HCT116 (cell line): ENCODE results near the gene SLC6A17. TPM values are rescaled to one million over a fixed set of nuclear protein-coding genes. Genes with fewer than 3 reads are reported as not detected.

Experiments
- ATAC-seq: fragments of 200-7000 bp; cut with Tn5 transposase; 2 replicates; pipeline ENCODE4 v1.9.1; 2020; ENCODE audit warnings: mild to moderate bottlenecking, moderate library complexity
- BruUV-seq: library from RNA; stranded (reverse); fragments of 400-500 nt; replicated peaks from 2 replicates; lab custom pipeline; 2021; lab: Mats Ljungman, UMichigan
- CTCF ChIA-PET: fragments of 300-600 bp; sonication (Branson Sonifier 250); formaldehyde crosslinking; loops from one replicate; lab custom pipeline; 2021; ENCODE audit warnings: antibody characterized with exemption; lab: Charles Lee
- POLR2A ChIA-PET: fragments of 300-600, 350-600 bp; sonication (Branson Sonifier 250); formaldehyde crosslinking; loops from one replicate; lab custom pipeline; 2021; ENCODE audit warnings: antibody characterized with exemption; lab: Charles Lee
- RAD21 ChIA-PET, 2 experiments: fragments of 300-600 bp; sonication (Branson Sonifier 250); formaldehyde crosslinking; loops; one replicate each; lab custom pipeline; 2023; ENCODE audit warnings: low total read pairs in 2 of 2; ENCODE audit not compliant: uncharacterized antibody in 2 of 2, unreplicated experiment in 2 of 2, low non-redundant PET in 1 of 2; lab: Charles Lee
- DNase-seq: peaks from one replicate; pipeline ENCODE4 v3.0.0-alpha.2; 2010; ENCODE audit warnings: low read depth, low spot score
- H2AFZ ChIP-seq: fragments of 200-600 bp; shearing (Covaris generic), sonication (generic); 2 replicates; pipeline ENCODE4 v1.6.1; 2017; ENCODE audit warnings: low read depth, mixed run types, mixed read lengths, antibody characterized with exemption, low read length; ENCODE audit not compliant: poor library complexity, severe bottlenecking
- H3K27ac ChIP-seq: 2 replicates; pipeline ENCODE4 v1.5.1; 2012; ENCODE audit warnings: low read depth, low read length
- H3K27me3 ChIP-seq: fragments of 200-600 bp; sonication (generic); 2 replicates; pipeline ENCODE4 v1.6.1; 2016; ENCODE audit warnings: mixed run types, low read length, mixed read lengths; ENCODE audit not compliant: insufficient read depth
- H3K36me3 ChIP-seq, 2 experiments: fragments of 200-500 bp in 1 of 2; fragments of 200-600 bp in 1 of 2; sonication (Bioruptor generic) in 1 of 2; sonication (generic) in 1 of 2; 2 replicates each; pipeline versions ENCODE4 v1.5.1 to v1.6.1; 2014 to 2016; ENCODE audit warnings: low read length in 2 of 2, inconsistent platforms in 1 of 2, mixed read lengths in 1 of 2, mixed run types in 1 of 2; ENCODE audit not compliant: insufficient read depth in 2 of 2, control insufficient read depth in 1 of 2
- H3K4me1 ChIP-seq, 2 experiments: fragments of 200-600 bp in 1 of 2; sonication (generic) in 1 of 2; 2 replicates each; pipeline versions ENCODE4 v1.5.1 to v1.6.1; 2012 to 2017; ENCODE audit warnings: low read length in 2 of 2, inconsistent platforms in 1 of 2, mild to moderate bottlenecking in 1 of 2, mixed read lengths in 1 of 2, mixed run types in 1 of 2, moderate library complexity in 1 of 2; ENCODE audit not compliant: insufficient read depth in 2 of 2, control insufficient read depth in 1 of 2
- H3K4me2 ChIP-seq: fragments of 200-600 bp; sonication (generic); 2 replicates; pipeline ENCODE4 v1.6.1; 2017; ENCODE audit warnings: mixed run types, low read length, mixed read lengths
- H3K4me3 ChIP-seq, 2 experiments: fragments of 200-600 bp in 1 of 2; sonication (generic) in 1 of 2; replicated peaks in 1 of 2; 2 replicates each; pipeline ENCODE4 v1.5.1; 2011 to 2016; ENCODE audit warnings: low read length in 2 of 2, control low read depth in 1 of 2, low read depth in 1 of 2, mild to moderate bottlenecking in 1 of 2, mixed read lengths in 1 of 2, mixed run types in 1 of 2
- H3K79me2 ChIP-seq: fragments of 200-600 bp; sonication (generic); 2 replicates; pipeline ENCODE4 v1.6.1; 2017; ENCODE audit warnings: mild to moderate bottlenecking, mixed run types, low read length, moderate library complexity, mixed read lengths; ENCODE audit not compliant: insufficient read depth
- H3K9ac ChIP-seq: fragments of 200-600 bp; sonication (generic); 2 replicates; pipeline ENCODE4 v1.6.1; 2016; ENCODE audit warnings: low read length, mixed read lengths
- H3K9me2 ChIP-seq: fragments of 200-600 bp; sonication (generic), shearing (Covaris generic); 2 replicates; pipeline ENCODE4 v1.6.1; 2017; ENCODE audit warnings: mixed run types, mild to moderate bottlenecking, moderate library complexity; ENCODE audit not compliant: insufficient read depth
- H3K9me3 ChIP-seq, 2 experiments: fragments of 200-500 bp in 1 of 2; fragments of 200-600 bp in 1 of 2; sonication (Bioruptor generic) in 1 of 2; sonication (generic) in 1 of 2; 2 replicates each; pipeline ENCODE4 v1.6.1; 2014 to 2017; ENCODE audit warnings: low read length in 2 of 2, mixed read lengths in 2 of 2, inconsistent platforms in 1 of 2, low read depth in 1 of 2, mild to moderate bottlenecking in 1 of 2, mixed run types in 1 of 2, moderate library complexity in 1 of 2; ENCODE audit not compliant: control insufficient read depth in 1 of 2, insufficient read depth in 1 of 2
- H4K20me1 ChIP-seq: fragments of 200-600 bp; sonication (generic), shearing (Covaris generic); 2 replicates; pipeline ENCODE4 v1.6.1; 2017; ENCODE audit warnings: mixed run types, mild to moderate bottlenecking, moderate library complexity; ENCODE audit not compliant: insufficient read depth
- CBX3 ChIP-seq: IDR thresholded peaks from 2 replicates; pipeline ENCODE4 v1.6.1; 2012; ENCODE audit warnings: low read depth
- EGR1 ChIP-seq: IDR thresholded peaks from 2 replicates; pipeline ENCODE4 v1.6.1; 2012; ENCODE audit warnings: low read depth
- EZH2 ChIP-seq: fragments of 200-600 bp; sonication (generic); IDR thresholded peaks from 2 replicates; pipeline ENCODE4 v1.6.1; 2017; ENCODE audit warnings: antibody characterized with exemption, mixed run types
- FOSL1 ChIP-seq: IDR thresholded peaks from 2 replicates; pipeline ENCODE4 v1.6.1; 2012; ENCODE audit warnings: low read depth
- MAX ChIP-seq: IDR thresholded peaks from 2 replicates; pipeline ENCODE4 v1.6.1; 2012
- POLR2A ChIP-seq: IDR thresholded peaks from 2 replicates; pipeline ENCODE4 v1.7.0; 2011; ENCODE audit warnings: borderline replicate concordance; ENCODE audit not compliant: insufficient read depth, insufficient read length; ENCODE audit errors: extremely low read depth
- POLR2AphosphoS5 ChIP-seq: IDR thresholded peaks from 2 replicates; pipeline ENCODE4 v1.6.1; 2011; ENCODE audit warnings: mild to moderate bottlenecking, low read depth, low read length, moderate library complexity
- REST ChIP-seq: IDR thresholded peaks from 2 replicates; pipeline ENCODE4 v1.6.1; 2012; ENCODE audit warnings: low read depth
- SP1 ChIP-seq: IDR thresholded peaks from 2 replicates; pipeline ENCODE4 v1.6.1; 2012; ENCODE audit warnings: low read depth
- TCF7L2 ChIP-seq: IDR thresholded peaks from 2 replicates; pipeline ENCODE4 v1.7.0; 2011; ENCODE audit warnings: borderline replicate concordance, inconsistent platforms; ENCODE audit not compliant: insufficient read depth, insufficient read length; ENCODE audit errors: extremely low read depth
- YY1 ChIP-seq: IDR thresholded peaks from 2 replicates; pipeline ENCODE4 v1.6.1; 2011; ENCODE audit warnings: low read length, low read depth, moderate library complexity, mild to moderate bottlenecking; ENCODE audit not compliant: insufficient replicate concordance; ENCODE audit errors: extremely low read depth
- intact Hi-C: fragments of 100-400 bp; cut with micrococcal nuclease; formaldehyde crosslinking; loops from 2 replicates; pipeline ENCODE4 v1.10.0; 2022
- total RNA-seq: library from RNA; stranded (reverse); gene quantifications from one replicate; pipeline ENCODE4 v1.2.1, GENCODE V29; 2021; ENCODE audit not compliant: unreplicated experiment
- TF ChIP-seq, protein P1 (sequence below): IDR thresholded peaks from 2 replicates; pipeline ENCODE4 v1.6.1; 2011; ENCODE audit warnings: mild to moderate bottlenecking, low read length, moderate library complexity; ENCODE audit not compliant: insufficient replicate concordance; ENCODE audit errors: extremely low read depth

The SLC6A17 gene
- total RNA-seq, 1 experiment from 2014 or later: 10.5 TPM

DNA sequence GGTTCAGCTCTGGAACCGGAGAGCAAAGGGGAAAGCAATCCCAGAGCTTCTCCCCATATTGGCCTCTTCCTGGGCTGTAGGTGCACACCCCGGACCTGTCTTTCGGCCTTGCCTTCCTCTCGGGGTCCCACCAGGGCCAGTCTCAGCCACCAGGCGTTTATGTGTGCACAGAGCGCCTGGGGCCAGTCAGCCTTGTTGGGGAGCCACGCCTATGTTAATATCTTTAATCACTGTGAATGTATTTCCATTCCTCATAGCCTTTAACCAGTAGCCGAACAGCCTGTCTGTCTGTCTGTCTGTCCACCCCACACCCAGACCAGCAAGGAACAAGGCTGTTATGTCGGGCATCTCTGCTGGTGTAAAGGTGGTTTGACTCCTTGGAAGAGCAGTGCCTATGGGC is 78.6 kb downstream of the SLC6A17 start:
- Histone ChIP-seq H3K4me2 (no peak overlapping the region), H3K36me3 (peaks cover 0 to 2% of the 10 kb centered on the region in 2 experiments; a peak in 1 of 4 replicates), H3K9me3 (no peaks in the 10 kb centered on the region), H2AFZ (no peak overlapping the region), H3K9me2 (no peaks in the 10 kb centered on the region), H3K9ac (no peak overlapping the region), H3K27me3 (no peaks in the 10 kb centered on the region), H3K4me1 (peaks cover 0 to 2% of the 10 kb centered on the region in 2 experiments; a peak in 1 of 4 replicates), H3K4me3 (no peak overlapping the region), H3K79me2 (no peaks in the 10 kb centered on the region), H4K20me1 (no peaks in the 10 kb centered on the region), H3K27ac (no peak overlapping the region)
- ATAC-seq: no peak
- ChIA-PET CTCF (no interaction called here), RAD21 (no interaction called here), POLR2A (interaction anchor here (0.7 kb wide), 1 partner anchor 110 kb away, joined by 5 read pairs; the partner anchor contains the start of gene RBM15)
- intact Hi-C loops: no loop called here
- no TSS peak for BruUV-seq
- TF ChIP-seq POLR2AphosphoS5: no peak
- no peak for TF ChIP-seq SP1
- TF ChIP-seq EGR1: no peak
- TF ChIP-seq POLR2A: no peak
- no peak for TF ChIP-seq CBX3
- no peak for TF ChIP-seq YY1
- no peak for TF ChIP-seq FOSL1
- TF ChIP-seq REST: no peak
- no peak for TF ChIP-seq MAX
- TF ChIP-seq TCF7L2: no peak
- TF ChIP-seq EZH2: no peak
- TF ChIP-seq, protein P1, sequence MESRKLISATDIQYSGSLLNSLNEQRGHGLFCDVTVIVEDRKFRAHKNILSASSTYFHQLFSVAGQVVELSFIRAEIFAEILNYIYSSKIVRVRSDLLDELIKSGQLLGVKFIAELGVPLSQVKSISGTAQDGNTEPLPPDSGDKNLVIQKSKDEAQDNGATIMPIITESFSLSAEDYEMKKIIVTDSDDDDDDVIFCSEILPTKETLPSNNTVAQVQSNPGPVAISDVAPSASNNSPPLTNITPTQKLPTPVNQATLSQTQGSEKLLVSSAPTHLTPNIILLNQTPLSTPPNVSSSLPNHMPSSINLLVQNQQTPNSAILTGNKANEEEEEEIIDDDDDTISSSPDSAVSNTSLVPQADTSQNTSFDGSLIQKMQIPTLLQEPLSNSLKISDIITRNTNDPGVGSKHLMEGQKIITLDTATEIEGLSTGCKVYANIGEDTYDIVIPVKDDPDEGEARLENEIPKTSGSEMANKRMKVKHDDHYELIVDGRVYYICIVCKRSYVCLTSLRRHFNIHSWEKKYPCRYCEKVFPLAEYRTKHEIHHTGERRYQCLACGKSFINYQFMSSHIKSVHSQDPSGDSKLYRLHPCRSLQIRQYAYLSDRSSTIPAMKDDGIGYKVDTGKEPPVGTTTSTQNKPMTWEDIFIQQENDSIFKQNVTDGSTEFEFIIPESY: no peak
- no peak for DNase-seq
